NCI-H1048 (cell line): ENCODE data around the gene KCND3.
A peak's percentile ranks its signal among the peaks of the same experiment; 100 is the strongest.

Source experiments
- DNase-seq: peaks from one replicate; lab custom pipeline; 2025; lab: John Stamatoyannopoulos, UW

KCND3 gene

DNA sequence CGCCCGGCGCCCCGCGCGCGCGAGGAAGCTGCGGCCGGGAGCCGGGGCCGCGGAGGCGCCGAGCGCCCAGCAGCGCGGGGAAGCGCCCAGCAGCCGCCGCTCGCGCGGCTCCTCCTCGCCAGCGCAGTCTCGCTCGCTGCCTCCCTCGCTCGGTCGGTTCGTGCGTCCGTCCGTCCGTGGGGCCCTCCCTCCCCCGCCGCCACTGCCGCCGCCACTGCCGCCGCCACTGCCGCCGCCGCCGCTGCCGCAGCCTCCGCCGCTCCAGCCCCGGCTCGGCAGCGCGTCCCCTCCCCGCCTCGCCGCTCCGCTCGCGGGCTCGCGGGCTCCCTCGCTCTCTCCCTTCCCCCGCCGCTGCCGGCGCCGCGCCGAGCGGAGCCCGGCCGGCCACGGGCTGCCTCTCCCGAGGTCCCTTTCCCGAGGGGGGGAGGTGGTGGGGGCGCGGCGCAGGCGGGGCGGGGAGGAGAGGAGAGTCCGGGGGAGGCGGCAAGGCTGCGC, at the start of gene KCND3:
KCND3 (minus strand) TSS at position 138 of the 495 bp plus-strand sequence.
- DNase-seq: no peak

GRCh38 chr1:112034277-112034676, 44.8 kb upstream of the KCND3 start:
- no peak for DNase-seq

DNA sequence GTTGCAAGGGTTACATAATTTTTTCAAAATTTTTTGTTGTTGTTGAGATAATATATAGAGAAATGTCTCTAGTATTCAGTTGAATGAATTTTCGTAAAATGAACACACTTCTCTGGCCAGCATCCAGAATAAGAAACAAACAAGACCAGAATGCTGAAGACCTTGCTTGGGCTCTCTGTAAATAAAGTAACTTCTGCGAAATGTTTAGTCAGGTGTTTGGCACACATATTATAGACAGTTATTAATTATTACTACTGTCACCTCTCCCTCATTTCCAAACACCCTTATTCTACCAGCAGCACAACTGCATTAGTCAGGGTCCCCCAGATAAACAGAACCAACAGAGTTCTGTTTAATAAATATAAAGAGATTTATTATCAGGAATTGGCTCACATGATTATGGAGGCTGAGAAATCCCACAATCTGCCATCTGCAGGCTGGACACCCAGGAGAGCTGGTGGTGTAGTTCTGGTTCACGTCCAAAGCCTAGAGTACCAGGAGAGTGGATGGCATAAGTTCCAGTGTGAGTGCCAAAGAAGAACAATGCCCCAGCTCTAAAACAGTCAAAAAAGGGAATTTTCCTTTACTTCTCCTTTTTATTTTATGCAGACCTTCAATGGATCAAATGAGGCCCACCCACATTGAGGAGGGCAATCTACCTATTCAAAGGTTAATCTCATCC, 44.1 kb upstream of the KCND3 start:
- no peak for DNase-seq

DNA sequence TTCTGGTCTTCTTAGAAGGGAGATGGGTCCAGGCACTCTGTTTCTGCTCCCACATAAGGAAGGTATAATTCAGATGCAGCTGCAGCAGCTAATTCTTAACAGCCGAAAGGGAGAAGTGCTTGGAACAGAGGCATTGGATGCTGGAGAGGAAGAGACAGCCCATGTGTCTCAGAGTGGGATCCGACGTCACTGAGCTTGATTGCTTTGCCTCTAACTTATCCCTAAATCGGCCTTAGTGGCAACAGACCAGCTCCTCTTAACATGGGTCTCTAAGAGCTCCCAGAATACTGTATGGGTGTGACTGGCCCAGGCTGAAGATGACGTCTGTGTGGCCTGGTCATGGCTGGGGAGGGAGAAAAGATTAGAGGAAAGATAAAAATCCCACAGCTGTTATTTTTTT, 40.7 kb upstream of the KCND3 start:
- DNase-seq: no peak

DNA sequence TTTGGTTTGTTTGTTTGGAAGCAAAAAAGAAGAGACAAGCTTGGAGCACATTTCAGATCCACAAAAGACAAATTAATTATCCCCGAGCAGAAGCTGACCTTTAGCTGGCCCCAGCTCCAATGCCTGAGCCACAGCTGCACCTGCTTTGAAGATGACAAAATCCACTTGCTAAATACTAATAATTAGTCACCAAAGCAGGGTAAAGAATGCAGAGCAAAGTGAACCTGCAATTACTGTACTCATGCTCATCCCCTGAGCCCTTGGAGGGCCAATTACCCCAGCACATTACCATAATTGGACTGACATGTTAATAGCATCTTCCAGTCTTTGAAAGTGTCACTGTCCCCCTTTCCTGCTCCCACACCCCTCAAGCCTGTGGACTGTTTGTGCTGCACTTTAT, 38.2 kb upstream of the KCND3 start:
- no peak for DNase-seq

DNA sequence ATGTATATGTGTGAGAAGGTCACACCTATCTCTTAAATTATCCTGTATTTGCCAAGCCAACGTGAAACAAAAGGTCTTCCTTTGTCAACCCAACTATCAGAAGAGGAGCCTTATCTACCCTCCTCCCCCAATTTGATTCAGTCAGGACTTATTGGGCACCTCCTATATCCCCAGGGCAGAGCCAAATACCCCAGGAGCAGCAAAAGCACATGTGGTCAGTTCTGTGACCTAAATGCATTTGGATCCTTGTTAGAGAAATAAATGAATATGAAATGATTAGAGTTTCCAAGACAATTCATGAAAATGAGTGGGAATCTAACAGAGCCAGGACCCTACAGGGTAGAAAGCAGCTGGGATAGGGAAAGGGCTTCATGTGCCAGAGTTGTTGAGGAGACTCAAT, 37.0 kb upstream of the KCND3 start:
- no peak for DNase-seq

DNA sequence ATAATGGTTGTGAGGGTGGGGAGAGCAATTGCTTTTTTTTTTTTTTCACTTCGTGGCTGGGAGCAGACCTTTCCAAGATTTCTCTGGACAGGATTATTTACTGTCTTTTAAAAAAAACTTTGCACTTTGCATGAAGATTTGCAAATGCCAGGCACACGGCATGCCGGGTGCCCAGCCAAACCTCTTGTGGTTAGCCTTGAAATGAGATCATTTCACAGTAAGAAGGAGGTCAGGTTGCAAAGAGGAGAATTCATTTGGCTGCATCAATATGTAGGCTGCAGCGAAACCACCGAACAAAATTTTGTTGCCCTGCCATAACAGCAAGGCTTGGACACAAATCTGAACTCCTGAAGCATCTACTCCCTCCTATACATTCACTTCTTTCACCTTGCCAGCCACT, 36.5 kb upstream of the KCND3 start:
- no peak for DNase-seq

DNA sequence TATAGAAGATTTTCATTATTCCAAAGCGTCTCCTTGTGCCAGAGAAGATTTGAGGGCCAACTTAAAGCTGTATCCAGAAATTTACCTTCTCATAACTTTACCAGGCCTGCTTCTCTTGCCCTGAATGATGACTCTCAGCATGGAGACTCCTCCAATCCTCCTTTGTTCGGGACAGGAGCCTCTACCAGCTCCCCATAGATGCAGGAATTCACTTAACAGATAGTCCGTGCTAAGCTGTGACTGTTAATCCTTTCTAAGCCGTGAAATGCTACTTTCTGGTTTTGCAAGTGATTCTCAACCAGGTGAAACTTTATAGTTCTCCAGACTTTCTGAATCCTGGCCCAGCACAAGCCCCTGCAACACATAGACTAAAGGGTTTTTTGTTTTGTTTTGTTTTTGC, 31.8 kb upstream of the KCND3 start:
- no peak for DNase-seq

- DNase-seq: no peak
Measured at GRCh38 chr1:112017183-112017582, 27.7 kb upstream of the KCND3 start.

DNA sequence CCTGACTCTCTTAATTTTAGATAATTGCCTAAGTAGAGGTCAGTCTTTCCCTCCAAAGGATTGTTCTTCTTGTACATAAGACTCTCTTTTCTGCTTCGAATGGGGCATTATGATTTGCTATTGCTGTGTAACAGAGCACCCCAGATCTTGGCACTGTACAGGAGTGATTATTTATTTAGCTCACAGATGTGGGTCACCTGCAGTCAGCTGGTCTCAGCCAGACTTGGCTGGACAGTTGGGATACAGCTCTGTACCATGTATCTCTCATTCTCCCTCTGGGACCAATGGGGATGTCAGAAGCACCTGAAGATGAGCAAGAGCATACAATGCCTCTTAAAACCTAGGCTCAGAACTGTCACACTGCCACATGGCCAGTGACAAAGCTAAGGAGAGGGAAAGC, 23.4 kb upstream of the KCND3 start:
- DNase-seq: no peak

DNA sequence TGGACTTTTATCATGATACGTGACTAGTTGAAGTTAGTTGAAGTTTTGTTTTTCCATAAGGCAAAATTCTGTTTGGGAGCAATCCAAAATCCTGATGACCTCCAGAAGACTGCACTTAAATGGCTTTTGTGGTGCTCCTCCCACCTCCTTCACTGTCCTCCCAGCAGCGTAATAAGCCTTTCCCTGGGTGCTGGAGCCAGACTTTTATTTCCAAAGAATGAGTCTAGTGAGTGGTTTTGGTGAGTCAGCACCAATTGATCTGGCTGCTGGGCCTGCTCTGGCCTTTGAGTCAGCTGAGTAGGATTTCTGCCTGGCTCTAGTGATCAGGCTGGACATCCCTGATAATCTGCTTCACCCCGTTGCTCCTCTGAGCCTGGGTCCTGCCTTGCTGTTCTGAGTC, 21.7 kb upstream of the KCND3 start:
- no peak for DNase-seq

- DNase-seq: no peak
Measured at GRCh38 chr1:112007169-112007568, 17.7 kb upstream of the KCND3 start.

- no peak for DNase-seq
Measured at GRCh38 chr1:112006416-112007025, 17.1 kb upstream of the KCND3 start.

GRCh38 chr1:112004076-112004475, 14.6 kb upstream of the KCND3 start:
- no peak for DNase-seq

- no peak for DNase-seq
Measured at GRCh38 chr1:112002514-112002913, 13.0 kb upstream of the KCND3 start.

DNA sequence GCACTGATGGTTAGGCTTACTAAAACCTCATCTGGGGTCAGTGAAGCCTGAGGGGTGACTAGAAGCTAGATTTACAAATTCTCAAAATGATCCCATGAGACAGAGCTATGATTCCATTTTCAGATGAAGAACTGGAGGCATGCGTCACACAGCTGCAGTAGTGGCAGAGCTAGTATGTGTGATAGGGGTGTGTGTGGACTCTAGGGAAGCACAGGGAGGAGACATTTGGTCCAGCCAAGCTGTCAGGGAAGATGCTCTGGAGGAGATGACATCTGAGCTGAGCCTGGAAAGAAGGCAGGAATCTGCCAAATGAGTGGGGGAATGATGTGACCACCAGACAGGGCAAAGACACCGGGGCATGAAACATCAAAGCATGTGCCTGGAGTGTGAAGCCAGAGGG, 12.0 kb upstream of the KCND3 start:
- no peak for DNase-seq

- no peak for DNase-seq
Measured at GRCh38 chr1:112000048-112000447, 10.6 kb upstream of the KCND3 start.

DNA sequence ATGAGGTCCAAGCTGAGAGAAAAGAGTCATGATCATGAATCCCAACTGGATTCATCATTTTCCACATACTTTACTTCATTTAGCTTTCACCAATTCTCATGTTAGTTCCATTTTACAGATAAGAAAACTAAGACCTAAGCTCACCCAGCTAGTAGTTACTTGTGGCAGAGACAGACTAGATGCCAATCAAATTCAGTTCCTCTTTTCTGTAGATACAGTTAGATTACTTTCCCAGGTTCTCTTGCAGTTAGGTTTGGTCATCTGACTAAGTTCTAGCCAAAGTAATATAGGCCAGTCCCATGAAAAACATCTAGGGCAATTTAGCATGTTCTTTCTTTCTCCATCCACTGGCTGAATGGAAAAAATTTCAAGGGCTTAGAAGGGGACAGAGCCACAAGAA, 8.9 kb upstream of the KCND3 start:
- DNase-seq: no peak

DNA sequence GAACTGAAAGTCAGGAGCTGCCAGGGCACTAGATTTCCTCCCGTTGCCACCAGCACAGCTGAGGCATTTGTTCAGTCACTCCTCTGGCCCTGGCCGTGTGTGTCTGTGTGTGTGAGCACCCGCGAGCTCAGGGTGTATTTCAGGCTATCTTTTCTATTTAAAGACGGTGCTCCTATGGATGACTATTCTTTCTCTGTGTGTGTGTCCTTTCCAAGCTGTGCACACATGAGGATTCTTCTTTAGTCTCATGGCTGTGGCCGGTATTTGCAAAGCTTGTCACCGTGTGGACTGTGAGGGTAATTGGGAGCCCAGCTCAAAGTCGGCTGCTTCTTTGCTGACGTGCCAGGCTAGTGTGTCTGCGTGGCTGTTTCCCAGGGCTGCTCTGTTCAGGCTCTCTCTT, 3.0 kb upstream of the KCND3 start:
- DNase-seq: no peak

DNA sequence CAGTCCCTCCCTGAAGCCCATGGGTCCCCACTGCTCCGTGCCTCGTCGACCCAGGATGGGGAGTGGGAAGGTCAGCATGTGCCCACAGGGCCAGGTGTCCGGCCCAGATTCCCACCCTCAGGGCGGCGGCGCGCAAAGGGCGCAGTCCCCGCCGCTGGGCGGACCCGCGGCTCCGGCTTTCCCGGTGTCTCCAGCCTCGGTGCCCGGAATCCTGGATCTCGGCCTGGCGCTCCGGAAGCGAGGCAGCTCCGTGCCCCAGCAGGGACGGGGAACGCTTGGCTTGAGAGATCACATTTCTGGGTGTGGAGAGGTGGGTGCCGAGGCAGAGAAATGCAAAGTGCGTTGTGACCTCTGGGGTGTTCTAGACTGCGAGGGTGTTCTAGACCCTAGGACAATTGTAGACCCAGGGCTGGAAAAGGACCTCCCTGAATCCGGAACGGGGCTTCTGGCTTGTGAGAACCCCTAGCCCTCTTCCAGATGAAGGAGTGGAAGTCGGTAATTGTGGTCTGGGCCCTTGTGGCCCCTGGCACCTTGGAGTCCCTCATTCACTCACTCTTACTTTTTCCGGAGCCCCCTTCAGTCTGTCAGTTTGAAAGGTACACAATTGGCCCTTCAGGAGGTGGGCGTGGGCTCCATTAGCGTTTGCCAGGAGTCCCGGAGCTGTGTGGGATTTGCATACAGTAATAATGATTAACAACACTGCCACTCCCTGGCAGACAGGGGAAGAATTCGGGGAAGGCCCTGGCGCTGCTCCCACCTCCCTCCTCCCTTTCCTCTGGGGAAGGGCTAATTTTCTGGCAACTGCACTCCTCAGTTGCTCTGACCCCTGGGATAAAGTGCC, 1.6 kb upstream of the KCND3 start:
- peak; percentile 36 for DNase-seq

DNA sequence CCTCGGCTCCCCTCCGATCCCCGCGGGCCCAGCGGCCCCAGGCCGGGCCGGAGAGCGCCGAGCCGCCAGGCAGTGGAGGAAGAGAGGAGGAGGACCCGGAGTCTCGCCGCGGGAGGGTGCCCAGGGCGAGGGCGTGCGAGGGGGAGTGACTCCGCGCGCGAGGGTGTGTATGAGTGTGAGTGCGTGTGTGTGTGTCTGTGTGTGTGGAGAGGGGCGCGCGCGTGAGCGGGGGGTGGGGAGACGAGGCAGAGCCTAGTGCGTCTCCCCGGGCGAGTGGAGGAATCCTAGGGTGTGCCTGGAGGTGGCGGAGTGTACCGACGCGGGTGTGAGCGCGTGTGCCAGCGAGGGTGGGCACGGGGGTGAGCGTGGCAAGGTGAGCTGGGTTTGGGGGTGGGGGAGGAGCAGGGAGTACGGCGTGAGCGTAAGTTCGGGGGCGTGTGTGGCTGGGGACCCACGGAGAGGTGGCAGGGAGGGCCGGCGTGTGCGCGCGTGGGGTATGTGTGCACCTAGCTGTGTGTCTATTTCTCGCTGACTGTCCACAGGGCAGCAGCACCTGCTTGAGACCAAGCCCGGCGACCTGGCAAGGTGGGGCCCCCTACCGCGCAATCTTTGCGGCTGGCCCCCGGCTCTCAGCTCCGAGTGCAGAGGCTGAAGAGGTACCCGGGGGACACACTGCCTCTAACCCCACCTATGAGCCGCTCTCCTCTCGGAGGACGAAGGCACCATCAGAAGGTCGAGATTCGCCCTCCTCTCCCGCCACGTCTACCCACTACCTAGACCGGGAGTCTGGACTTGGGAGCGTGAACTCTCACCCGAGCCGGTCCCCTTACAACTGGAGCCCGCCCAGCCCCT, 784 bp upstream of the KCND3 start:
- no peak for DNase-seq
